LNCAP (cell line): ENCODE data around the gene GALNT6.

Source experiments
- CTCF ChIP-seq: fragments of 450-650 bp; IDR thresholded peaks from 2 replicates; pipeline ENCODE4 v1.5.1; 2017; ENCODE audit warnings: mild to moderate bottlenecking

Gene GALNT6

GRCh38 chr12:51307655-51308593 is 83.3 kb downstream of the GALNT6 start:
- TF ChIP-seq CTCF: no peak

GRCh38 chr12:51306507-51306906 is 84.7 kb downstream of the GALNT6 start:
- TF ChIP-seq CTCF: no peak
